K562 (cell line): Measurements from ENCODE around the gene HNMT. TPM values are rescaled to one million over a fixed set of nuclear protein-coding genes. Genes with fewer than 3 reads are reported as not detected.

ENCODE experiments used
- ATAC-seq: fragments of 200-7000 bp; cut with Tn5 transposase; 3 replicates; pipeline ENCODE4 v1.9.1; 2020; ENCODE audit warnings: moderate library complexity
- BruUV-seq: library from RNA; stranded (reverse); fragments of 400-500 nt; replicated peaks from 2 replicates; lab custom pipeline; 2021; lab: Mats Ljungman, UMichigan
- CTCF ChIA-PET: fragments of 300-600 bp; formaldehyde crosslinking; extraction: SDS; loops from one replicate; lab custom pipeline; 2021; ENCODE audit warnings: low intra/inter-chr PET ratio; lab: Yijun Ruan, JAX
- POLR2A ChIA-PET: fragments of 300-600, 350-650 bp; sonication (Branson Sonifier 250); formaldehyde crosslinking; extraction: SDS; loops from one replicate; lab custom pipeline; 2021; ENCODE audit warnings: antibody characterized with exemption, inconsistent platforms; lab: Yijun Ruan, JAX
- DNase-seq, 4 experiments: peaks; one replicate each; pipeline versions ENCODE4 v3.0.0 to v3.0.0-alpha.2; 2011 to 2018; ENCODE audit warnings: low spot score in 3 of 4, mixed read lengths in 3 of 4; ENCODE audit errors: extremely low read depth in 1 of 4
- FAIRE-seq: peaks from 2 replicates; lab custom pipeline; 2011; peaks lifted over from hg19 to GRCh38; lab: Jason Lieb, UNC
- H2AFZ ChIP-seq: 2 replicates; pipeline ENCODE4 v1.6.0; 2011; ENCODE audit warnings: low read depth, low read length, control low read depth, inconsistent platforms
- H3K27ac ChIP-seq: fragments of 200-600 bp; 3 replicates; pipeline ENCODE4 v1.8.0; 2011; ENCODE audit warnings: low read depth, mild to moderate bottlenecking, control low read depth, inconsistent platforms, low read length, moderate library complexity, mixed read lengths; ENCODE audit errors: extremely low read depth
- H3K27me3 ChIP-seq, 2 experiments: fragments of 300-600 bp in 1 of 2; 2 replicates in 1 of 2; 3 replicates in 1 of 2; pipeline versions ENCODE4 v1.6.0 to v1.8.0; 2011; ENCODE audit warnings: inconsistent platforms in 2 of 2, low read length in 2 of 2, mild to moderate bottlenecking in 1 of 2, mixed read lengths in 1 of 2, moderate library complexity in 1 of 2; ENCODE audit not compliant: control insufficient read depth in 2 of 2, insufficient read depth in 2 of 2
- H3K36me3 ChIP-seq: fragments of 300-600 bp; 3 replicates; pipeline ENCODE4 v1.8.0; 2011; ENCODE audit warnings: mild to moderate bottlenecking, low read length, inconsistent platforms; ENCODE audit not compliant: control insufficient read depth, insufficient read depth
- H3K4me1 ChIP-seq, 2 experiments: fragments of 200-600 bp in 1 of 2; replicated peaks in 1 of 2; 2 replicates in 1 of 2; 3 replicates in 1 of 2; pipeline versions ENCODE4 v1.5.1 to v1.8.0; 2011; ENCODE audit warnings: inconsistent platforms in 2 of 2, low read length in 2 of 2, mild to moderate bottlenecking in 1 of 2, mixed read lengths in 1 of 2, moderate library complexity in 1 of 2; ENCODE audit not compliant: control insufficient read depth in 2 of 2, insufficient read depth in 2 of 2
- H3K4me2 ChIP-seq: 2 replicates; pipeline ENCODE4 v1.6.1; 2011; ENCODE audit warnings: low read length, control low read depth, inconsistent platforms, mixed read lengths; ENCODE audit not compliant: insufficient read depth
- H3K4me3 ChIP-seq: fragments of 200-600 bp; sonication (generic), shearing (Covaris generic); 2 replicates; pipeline ENCODE4 v1.5.1; 2016; ENCODE audit warnings: control low read depth, inconsistent platforms
- H3K79me2 ChIP-seq: fragments of 200-600 bp; 3 replicates; pipeline ENCODE4 v1.8.0; 2011; ENCODE audit warnings: low read length, inconsistent platforms; ENCODE audit not compliant: control insufficient read depth, insufficient read depth
- H3K9ac ChIP-seq, 2 experiments: 2 replicates each; pipeline versions ENCODE4 v1.6.0 to v1.6.1; 2011; ENCODE audit warnings: low read depth in 2 of 2, low read length in 2 of 2, control low read depth in 1 of 2, inconsistent platforms in 1 of 2, mild to moderate bottlenecking in 1 of 2, mixed read lengths in 1 of 2; ENCODE audit not compliant: insufficient read depth in 1 of 2
- H3K9me1 ChIP-seq: one replicate; pipeline ENCODE4 v1.6.0; 2011; ENCODE audit warnings: inconsistent platforms, mild to moderate bottlenecking, low read length, moderate library complexity; ENCODE audit not compliant: control insufficient read depth, insufficient read depth
- H3K9me3 ChIP-seq: replicated peaks from 2 replicates; pipeline ENCODE4 v1.5.1; 2011; ENCODE audit warnings: low read depth, low read length, inconsistent platforms; ENCODE audit not compliant: control insufficient read depth, insufficient read depth
- H4K20me1 ChIP-seq: replicated peaks from 2 replicates; pipeline ENCODE4 v1.6.1; 2011; ENCODE audit warnings: low read length, inconsistent platforms, mixed read lengths; ENCODE audit not compliant: control insufficient read depth, insufficient read depth
- BRCA1 ChIP-seq, 2 experiments: fragments of 450-650 bp in 1 of 2; sonication (generic) in 1 of 2; formaldehyde crosslinking in 1 of 2; IDR thresholded peaks; 2 replicates each; pipeline versions ENCODE4 v1.5.0 to v1.6.1; 2017 to 2020; ENCODE audit warnings: mild to moderate bottlenecking in 1 of 2, missing genetic modification reagents in 1 of 2
- ELK1 ChIP-seq: sonication (generic); formaldehyde crosslinking; IDR thresholded peaks from 2 replicates; pipeline ENCODE4 v1.8.1; 2022; ENCODE audit warnings: missing genetic modification reagents
- GATAD2A ChIP-seq: fragments of 450-650 bp; IDR thresholded peaks from 2 replicates; pipeline ENCODE4 v1.6.1; 2017
- HMGXB4 ChIP-seq: sonication (generic); formaldehyde crosslinking; IDR thresholded peaks from 2 replicates; pipeline ENCODE4 v1.8.1; 2023; ENCODE audit warnings: mild to moderate bottlenecking, missing genetic modification reagents
- MTA1 ChIP-seq: fragments of 450-650 bp; IDR thresholded peaks from 2 replicates; pipeline ENCODE4 v1.6.1; 2017; ENCODE audit warnings: borderline replicate concordance
- RFX5 ChIP-seq: IDR thresholded peaks from 2 replicates; pipeline ENCODE4 v1.6.1; 2011; ENCODE audit warnings: low read depth, mild to moderate bottlenecking, improper control_type of control experiment, low read length
- STAG1 ChIP-seq: sonication (generic); formaldehyde crosslinking; IDR thresholded peaks from 2 replicates; pipeline ENCODE4 v1.5.0; 2020; ENCODE audit warnings: missing genetic modification reagents, borderline replicate concordance
- ZBTB11 ChIP-seq, 3 experiments: fragments of 200-800 bp in 1 of 3; fragments of 250-450 bp in 1 of 3; fragments of 450-650 bp in 1 of 3; sonication (Bioruptor Pico) in 1 of 3; sonication (Bioruptor generic) in 1 of 3; formaldehyde crosslinking in 1 of 3; IDR thresholded peaks; 2 replicates each; pipeline versions ENCODE4 v1.6.1 to v1.8.0; 2016 to 2022; ENCODE audit warnings: mild to moderate bottlenecking in 2 of 3, missing genetic modification characterization in 2 of 3, missing compliant biosample characterization in 1 of 3, moderate library complexity in 1 of 3
- ZBTB43 ChIP-seq: sonication (generic); formaldehyde crosslinking; IDR thresholded peaks from 2 replicates; pipeline ENCODE4 v1.8.0; 2023; ENCODE audit warnings: mild to moderate bottlenecking, missing genetic modification reagents
- ZBTB9 ChIP-seq: fragments of 450-650 bp; formaldehyde crosslinking; IDR thresholded peaks from 2 replicates; pipeline ENCODE4 v1.4.0; 2020; ENCODE audit warnings: mild to moderate bottlenecking, moderate library complexity
- WGBS: fragments of 100-300 bp; shearing (Covaris generic); methylation state at CpG from one replicate; pipeline ENCODE4 v1.1.6; 2016; ENCODE audit warnings: low coverage, mixed read lengths; ENCODE audit not compliant: insufficient coverage; ENCODE audit errors: missing lambda C conversion rate; 5-methylcytosine and 5-hydroxymethylcytosine counted together
- in situ Hi-C: fragments of 300-500 bp; cut with MboI; formaldehyde crosslinking; loops from 4 replicates; pipeline ENCODE4 v1.15.0; 2018; ENCODE audit warnings: inconsistent platforms, mixed read lengths
- intact Hi-C: fragments of 100-400 bp; cut with micrococcal nuclease; formaldehyde crosslinking; loops from 2 replicates; pipeline ENCODE4 v1.14.2; 2022
- polyA plus RNA-seq, 8 experiments: library from polyadenylated mRNA; depleted of rRNA in 4 of 8; stranded (reverse) in 5 of 8; unstranded in 3 of 8; fragments of >200 nt; fragmentation: Nextera tagmentation in 2 of 8; fragmentation: Illumina TruSeq in 1 of 8; extraction: Ambion mirVana in 2 of 8; extraction: Trizol in 1 of 8; gene quantifications; 2 replicates each; pipeline versions ENCODE4 v1.2.1 to v1.2.3, GENCODE V29; 2011 to 2014; ENCODE audit warnings: inconsistent platforms in 1 of 8, missing spikeins in 1 of 8
- total RNA-seq, 7 experiments: library from RNA; depleted of rRNA in 6 of 7; stranded (reverse); fragments of >200 nt in 6 of 7; fragmentation: Illumina TruSeq in 2 of 7; extraction: Trizol in 2 of 7; gene quantifications; 2 replicates each; pipeline versions ENCODE4 v1.2.1 to v1.2.3, GENCODE V29; 2011 to 2021; ENCODE audit warnings: low replicate concordance in 1 of 7

The HNMT gene
- total and polyA plus RNA-seq, 9 of the 15 experiments (the other 6 are each of a cell fraction or from before 2014, with no cell fraction given), result 3.1 to 10.9 (median 5.3) TPM

- intact Hi-C loops (no loop called here), in situ Hi-C loops (no loop called here)
- Histone ChIP-seq H3K4me1 (peaks cover 10 to 28% of the 10 kb centered on the region in 2 experiments; a peak in 4 of 5 replicates), H2AFZ (peak overlapping the region; percentile 30), H3K9me1 (no peaks in the 10 kb centered on the region), H3K36me3 (no peaks in the 10 kb centered on the region), H3K4me2 (peak overlapping the region; percentile 23; the same call in 1 of the 2 replicates), H3K27ac (peak overlapping the region; percentile 57), H3K9ac (peak overlapping the region in 1 of 2 experiments; percentile 24; a peak in 1 of 4 replicates), H3K9me3 (no peaks in the 10 kb centered on the region), H4K20me1 (no peaks in the 10 kb centered on the region), H3K4me3 (no peak overlapping the region), H3K79me2 (no peaks in the 10 kb centered on the region), H3K27me3 (no peaks in the 10 kb centered on the region)
- DNase-seq, result peak in 2 of 4 experiments; percentile 63 to 75
- CTCF ChIA-PET, result no interaction called here
- POLR2A ChIA-PET, result interaction anchor here (1.2 kb wide), 1 partner anchor 39 kb away, joined by 3 read pairs; no protein-coding TSS in a partner anchor
- FAIRE-seq, result peak; percentile 79
- peak; percentile 75 for ATAC-seq
- no TSS peak for BruUV-seq
- 29% methylated on average over 3 of the region's 3 CpGs for WGBS
- TF ChIP-seq HMGXB4 (CRISPR knock-in tag) (no peak), RFX5 (no peak), MTA1 (0 out of 2 replicates have a peak, but pooled peaks have one; percentile 26), ZBTB43 (no peak), GATAD2A (no peak), BRCA1 (IDR thresholded peaks at IDR 0.05) (no peak), BRCA1 (CRISPR knock-in tag; IDR thresholded peaks at IDR 0.05) (no peak), STAG1 (CRISPR knock-in tag) (no peak), ZBTB9 (CRISPR knock-in tag) (0 out of 2 replicates have a peak, but pooled peaks have one; percentile 30), ZBTB11 (CRISPR knock-in tag; IDR thresholded peaks at IDR 0.05) (0 out of 6 replicates have a peak, but pooled peaks of 1 of the 3 experiments have one; percentile 16), ELK1 (CRISPR knock-in tag) (no peak)
Observed at GRCh38 chr2:138018866-138019688, 54.8 kb downstream of the HNMT start.
